ENCODE results near the gene ZNF407.

The ZNF407 gene

GRCh38 chr18:74725690-74726089 lies 128.0 kb downstream of the ZNF407 start:
- DNase-seq: no peak
- no peaks in the 10 kb centered on the region for H3K9me3 Mint-ChIP-seq
- no peak overlapping the region for H3K27ac Mint-ChIP-seq
- no peak overlapping the region for H3K4me3 Mint-ChIP-seq
- TF ChIP-seq, protein P1, sequence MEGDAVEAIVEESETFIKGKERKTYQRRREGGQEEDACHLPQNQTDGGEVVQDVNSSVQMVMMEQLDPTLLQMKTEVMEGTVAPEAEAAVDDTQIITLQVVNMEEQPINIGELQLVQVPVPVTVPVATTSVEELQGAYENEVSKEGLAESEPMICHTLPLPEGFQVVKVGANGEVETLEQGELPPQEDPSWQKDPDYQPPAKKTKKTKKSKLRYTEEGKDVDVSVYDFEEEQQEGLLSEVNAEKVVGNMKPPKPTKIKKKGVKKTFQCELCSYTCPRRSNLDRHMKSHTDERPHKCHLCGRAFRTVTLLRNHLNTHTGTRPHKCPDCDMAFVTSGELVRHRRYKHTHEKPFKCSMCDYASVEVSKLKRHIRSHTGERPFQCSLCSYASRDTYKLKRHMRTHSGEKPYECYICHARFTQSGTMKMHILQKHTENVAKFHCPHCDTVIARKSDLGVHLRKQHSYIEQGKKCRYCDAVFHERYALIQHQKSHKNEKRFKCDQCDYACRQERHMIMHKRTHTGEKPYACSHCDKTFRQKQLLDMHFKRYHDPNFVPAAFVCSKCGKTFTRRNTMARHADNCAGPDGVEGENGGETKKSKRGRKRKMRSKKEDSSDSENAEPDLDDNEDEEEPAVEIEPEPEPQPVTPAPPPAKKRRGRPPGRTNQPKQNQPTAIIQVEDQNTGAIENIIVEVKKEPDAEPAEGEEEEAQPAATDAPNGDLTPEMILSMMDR (IDR thresholded peaks at IDR 0.05): no peak
- H3K36me3 Mint-ChIP-seq (ENCODE audit: low read depth): peaks cover under 1% of the 10 kb centered on the region
- H3K27me3 Mint-ChIP-seq (ENCODE audit: low read depth, poor library complexity): peaks cover 11% of the 10 kb centered on the region
- peaks cover 5% of the 10 kb centered on the region for H3K4me1 Mint-ChIP-seq

- Mint-ChIP-seq H3K36me3 (ENCODE audit: low read depth) (no peaks in the 10 kb centered on the region), H3K4me1 (peaks cover 14% of the 10 kb centered on the region), H3K27ac (no peak overlapping the region), H3K4me3 (no peak overlapping the region), H3K9me3 (no peaks in the 10 kb centered on the region), H3K27me3 (ENCODE audit: low read depth, poor library complexity) (peaks cover 8% of the 10 kb centered on the region)
- TF ChIP-seq, protein P1 (IDR thresholded peaks at IDR 0.05): no peak
- DNase-seq: no peak
Observed at GRCh38 chr18:74728586-74728985, 130.9 kb downstream of the ZNF407 start.

DNA sequence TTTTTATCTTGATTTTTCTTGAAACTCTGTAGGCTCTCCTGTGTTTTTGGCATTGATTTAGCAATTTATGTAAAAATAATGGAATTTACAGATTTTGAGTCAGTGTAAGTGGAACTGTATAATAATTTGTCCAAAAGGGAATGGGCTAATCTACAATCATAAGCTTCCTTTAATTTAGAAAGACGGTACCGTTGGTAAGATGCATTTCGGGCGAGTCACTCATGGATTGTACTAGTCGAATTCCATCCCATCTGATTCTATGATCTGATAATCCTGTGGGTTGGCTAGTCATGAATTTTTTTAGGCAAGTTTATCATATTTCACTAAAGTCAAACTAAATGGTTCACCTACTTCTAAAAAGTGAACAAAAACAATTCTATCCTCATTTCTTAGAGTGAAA lies 133.4 kb downstream of the ZNF407 start:
- H3K27me3 Mint-ChIP-seq (ENCODE audit: low read depth, poor library complexity): peaks cover 8% of the 10 kb centered on the region
- peaks cover 25% of the 10 kb centered on the region for H3K4me1 Mint-ChIP-seq
- H3K4me3 Mint-ChIP-seq: no peak overlapping the region
- TF ChIP-seq, protein P1 (IDR thresholded peaks at IDR 0.05): no peak
- no peaks in the 10 kb centered on the region for H3K9me3 Mint-ChIP-seq
- H3K27ac Mint-ChIP-seq: no peak overlapping the region
- no peaks in the 10 kb centered on the region for H3K36me3 Mint-ChIP-seq (ENCODE audit: low read depth)
- no peak for DNase-seq

- no peaks in the 10 kb centered on the region for H3K36me3 Mint-ChIP-seq (ENCODE audit: low read depth)
- TF ChIP-seq, protein P1 (IDR thresholded peaks at IDR 0.05): no peak
- no peak overlapping the region for H3K4me3 Mint-ChIP-seq
Observed at GRCh38 chr18:74732380-74732779, 134.7 kb downstream of the ZNF407 start.

DNA sequence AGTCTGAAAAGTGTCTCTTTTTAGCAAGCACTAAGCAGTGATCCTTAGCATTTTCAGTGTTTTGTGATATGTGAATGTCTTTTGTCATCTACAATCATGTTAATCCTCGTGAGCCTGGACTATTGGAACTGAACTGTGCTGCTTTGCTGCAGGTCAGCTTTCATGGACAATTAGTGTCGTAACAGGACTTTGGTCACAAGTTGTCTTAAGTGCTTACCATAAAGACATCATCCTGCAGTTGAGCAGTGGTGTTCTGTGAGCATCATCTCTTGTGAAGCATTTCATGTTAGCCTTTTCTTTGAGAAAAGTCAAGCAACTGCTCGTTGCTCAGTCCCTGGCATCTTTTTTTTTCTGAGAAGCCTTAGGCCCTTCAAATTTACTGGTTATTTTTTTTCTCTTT lies 135.9 kb downstream of the ZNF407 start:
- Mint-ChIP-seq H3K9me3 (no peaks in the 10 kb centered on the region), H3K36me3 (ENCODE audit: low read depth) (no peaks in the 10 kb centered on the region), H3K4me1 (peaks cover 25% of the 10 kb centered on the region), H3K27me3 (ENCODE audit: low read depth, poor library complexity) (peaks cover 6% of the 10 kb centered on the region), H3K4me3 (peak overlapping the region; percentile 61), H3K27ac (peak overlapping the region; percentile 86)
- DNase-seq: no peak
- TF ChIP-seq, protein P1 (IDR thresholded peaks at IDR 0.05): no peak

More at GRCh38 chr18:74732380-74732779, 134.7 kb downstream of the ZNF407 start:
- peaks cover 3% of the 10 kb centered on the region for H3K27me3 Mint-ChIP-seq (ENCODE audit: low read depth, poor library complexity)
- H3K27ac Mint-ChIP-seq: no peak overlapping the region
- H3K9me3 Mint-ChIP-seq: no peaks in the 10 kb centered on the region
- H3K4me1 Mint-ChIP-seq: peaks cover 25% of the 10 kb centered on the region
- no peak for DNase-seq

DNA sequence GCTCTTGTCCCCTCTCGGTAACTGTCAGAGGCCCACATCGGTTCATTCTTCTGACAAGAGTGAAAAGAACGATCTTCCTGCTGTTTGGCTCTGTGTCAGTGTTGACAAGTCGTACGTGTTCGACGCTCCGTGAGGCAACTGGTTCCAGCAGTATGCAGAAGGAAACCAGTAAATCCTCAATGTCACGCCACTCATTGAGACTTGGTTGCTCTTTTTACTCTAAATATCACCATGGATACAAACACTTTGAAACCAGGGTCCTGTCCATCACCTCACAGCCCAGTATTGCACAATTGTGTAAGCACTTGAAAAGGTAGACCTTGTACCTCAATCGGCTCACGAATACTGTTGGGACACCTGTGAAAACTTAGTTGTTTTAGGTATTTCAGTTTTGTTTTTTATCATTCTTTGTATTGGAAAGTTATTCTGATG lies 136.4 kb downstream of the ZNF407 start:
- H3K4me3 Mint-ChIP-seq: peak overlapping the region; percentile 61
- DNase-seq: no peak
- H3K27ac Mint-ChIP-seq: peak overlapping the region; percentile 86
- peaks cover 6% of the 10 kb centered on the region for H3K27me3 Mint-ChIP-seq (ENCODE audit: low read depth, poor library complexity)
- no peaks in the 10 kb centered on the region for H3K36me3 Mint-ChIP-seq (ENCODE audit: low read depth)
- H3K4me1 Mint-ChIP-seq: peaks cover 27% of the 10 kb centered on the region
- TF ChIP-seq, protein P1 (IDR thresholded peaks at IDR 0.05): no peak
- H3K9me3 Mint-ChIP-seq: no peaks in the 10 kb centered on the region
